HG03575 (cell line): ENCODE measurements around the gene BCAS3.
"Not testable (repeated sequence)": the region's sequence is repeated elsewhere in the genome, so short reads cannot be mapped to it uniquely, and the experiment has no call there.

Experiments used
- ATAC-seq: cut with Tn5 transposase; IDR thresholded peaks from one replicate; pipeline ENCODE4 v1.9.1; 2021; ENCODE audit not compliant: unreplicated experiment, insufficient number of reproducible peaks, low FRiP score; ENCODE audit errors: extremely low read depth

The BCAS3 gene

DNA sequence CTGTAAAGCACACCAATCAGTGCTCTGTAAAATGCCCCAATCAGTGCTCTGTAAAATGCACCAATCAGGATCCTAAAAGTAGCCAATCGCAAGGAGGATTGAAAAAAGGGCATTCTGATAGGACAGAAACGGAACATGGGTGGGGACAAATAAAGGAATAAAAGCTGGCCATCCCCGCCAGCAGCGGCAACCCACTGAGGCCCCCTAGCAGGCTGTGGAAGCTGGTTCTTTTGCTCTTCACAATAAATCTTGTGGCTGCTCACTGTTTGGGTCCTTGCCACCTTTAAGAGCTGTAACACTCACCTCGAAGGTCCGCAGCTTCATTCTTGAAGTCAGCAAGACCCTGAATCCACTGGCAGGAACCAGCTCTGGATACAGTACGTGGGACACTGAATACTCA, 559.6 kb downstream of the BCAS3 start:
- ATAC-seq: no peak

DNA sequence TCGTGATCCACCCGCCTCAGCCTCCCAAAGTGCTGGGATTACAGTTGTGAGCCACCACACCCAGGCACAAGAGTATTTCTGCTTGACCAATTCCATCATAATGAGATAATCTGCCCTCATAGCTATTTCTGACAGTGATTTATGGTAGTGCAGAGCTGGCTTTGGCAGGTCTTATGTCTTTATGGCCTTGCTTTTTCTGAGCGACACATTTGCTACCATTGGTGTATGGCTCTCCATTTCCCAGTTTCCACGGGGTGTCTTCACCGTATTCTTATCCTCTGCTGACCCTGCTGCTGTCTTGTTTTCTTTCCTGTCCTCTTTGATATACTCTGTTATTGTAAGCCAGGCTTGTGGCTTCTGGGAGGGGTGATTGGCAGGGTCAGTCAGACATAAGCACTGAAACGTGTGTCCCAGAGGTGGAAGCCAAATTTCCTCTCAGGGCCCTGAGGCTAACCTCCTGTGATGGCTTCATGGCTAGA, 560.8 kb downstream of the BCAS3 start:
- ATAC-seq: no peak

DNA sequence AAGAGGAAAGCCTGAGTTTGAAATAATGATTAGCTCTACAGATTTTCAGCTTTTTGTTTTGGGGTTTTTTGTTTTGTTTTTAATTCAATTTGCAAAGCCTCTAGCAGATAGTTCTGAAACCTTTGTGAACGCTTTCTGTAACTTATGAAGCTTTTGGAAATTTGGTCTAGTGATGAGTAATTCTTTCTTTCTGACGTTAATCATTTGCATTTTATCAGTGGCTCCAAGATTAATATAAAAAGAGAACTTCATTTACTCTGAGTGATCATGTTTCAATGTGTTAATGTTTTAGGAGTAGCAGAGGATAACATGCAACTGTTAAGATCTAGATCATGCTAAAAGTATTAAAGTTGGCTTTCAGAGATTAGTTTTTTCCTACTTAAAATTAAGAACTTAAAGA, 561.7 kb downstream of the BCAS3 start:
- ATAC-seq: no peak

DNA sequence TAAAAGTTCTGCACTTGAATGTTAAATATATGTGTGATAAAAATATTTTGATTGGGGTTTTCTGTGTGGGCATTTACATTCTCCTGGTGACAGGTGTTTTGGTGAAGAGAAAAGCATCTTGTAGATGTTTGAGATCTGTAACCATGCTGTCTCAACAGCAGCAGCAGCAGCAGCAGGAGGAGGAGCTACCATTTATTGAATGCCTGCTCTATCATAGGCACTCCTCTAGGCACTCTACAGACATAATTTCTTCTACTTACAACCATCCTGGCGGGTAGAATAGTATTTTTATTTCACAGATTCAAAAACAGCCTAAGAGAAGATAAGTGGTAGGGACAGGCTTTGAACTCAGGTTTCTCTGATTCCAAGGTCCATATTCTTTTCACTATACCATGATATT, 562.3 kb downstream of the BCAS3 start:
- ATAC-seq: no peak

DNA sequence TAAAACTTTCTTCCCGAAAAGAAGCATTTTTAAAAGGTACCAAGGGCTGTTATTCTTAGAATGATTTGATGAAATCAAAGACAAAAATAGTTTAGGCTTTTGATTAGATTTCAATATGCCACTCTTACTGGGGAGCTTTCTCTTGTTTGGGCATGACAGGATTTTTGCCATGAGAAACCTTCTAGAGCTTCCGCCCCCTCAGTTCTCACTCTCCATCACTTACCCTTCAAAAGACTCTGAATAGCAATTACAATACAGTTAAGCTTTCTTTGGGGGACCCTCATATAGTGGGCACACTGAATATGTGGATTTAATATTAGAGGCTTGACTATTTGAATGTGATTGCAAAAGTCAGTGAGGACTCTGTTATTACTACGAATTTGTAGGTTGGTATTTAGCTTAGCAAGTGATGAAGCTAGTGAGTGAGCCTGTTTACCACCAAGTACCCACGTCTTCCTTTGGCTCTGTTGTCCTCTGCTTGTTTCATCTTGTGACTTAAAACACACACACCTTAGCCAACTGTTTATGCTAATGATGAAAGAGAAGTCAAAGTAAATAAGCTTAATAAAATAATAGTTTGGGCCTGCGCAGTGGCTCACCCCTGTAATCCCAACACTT, 563.3 kb downstream of the BCAS3 start:
- no peak for ATAC-seq

DNA sequence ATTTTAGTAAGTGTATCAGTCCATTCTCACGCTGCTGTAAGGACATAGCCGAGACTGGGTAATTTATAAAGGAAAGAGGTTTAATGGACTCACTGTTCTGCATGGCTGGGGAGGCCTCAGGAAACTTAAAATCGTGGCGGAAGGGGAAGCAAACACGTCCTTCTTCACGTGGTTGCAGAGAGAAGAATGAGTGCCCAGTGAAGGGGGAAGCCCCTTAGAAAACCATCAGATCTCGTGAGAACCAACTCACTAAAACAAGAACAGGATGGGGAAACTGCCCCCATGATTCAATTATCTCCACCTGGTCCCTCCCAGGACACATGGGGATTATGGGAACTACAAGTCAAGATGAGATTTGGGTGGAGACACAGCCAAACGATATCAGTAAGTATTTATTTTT, 567.3 kb downstream of the BCAS3 start:
- ATAC-seq: not testable (repeated sequence)

DNA sequence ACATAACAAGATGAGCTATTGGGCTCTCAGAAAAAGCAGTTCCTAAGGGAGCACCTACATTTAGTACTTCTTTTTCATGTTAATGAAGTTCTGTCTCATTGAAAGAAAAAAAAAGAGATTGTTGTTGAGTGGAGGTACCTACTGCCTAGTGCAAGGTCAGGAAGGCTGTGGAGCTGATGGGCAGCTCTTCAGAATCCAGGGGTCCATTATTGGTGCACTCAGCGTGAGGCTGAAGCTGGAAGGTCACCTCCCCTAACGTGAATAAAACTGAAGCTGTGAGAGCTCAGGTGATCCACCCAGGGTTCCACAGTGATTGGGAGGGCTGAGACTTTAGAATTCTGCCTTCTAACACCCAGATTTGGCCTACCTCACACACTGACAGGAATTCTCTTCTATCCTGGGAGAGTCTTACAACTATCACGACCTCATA, 568.1 kb downstream of the BCAS3 start:
- no peak for ATAC-seq

DNA sequence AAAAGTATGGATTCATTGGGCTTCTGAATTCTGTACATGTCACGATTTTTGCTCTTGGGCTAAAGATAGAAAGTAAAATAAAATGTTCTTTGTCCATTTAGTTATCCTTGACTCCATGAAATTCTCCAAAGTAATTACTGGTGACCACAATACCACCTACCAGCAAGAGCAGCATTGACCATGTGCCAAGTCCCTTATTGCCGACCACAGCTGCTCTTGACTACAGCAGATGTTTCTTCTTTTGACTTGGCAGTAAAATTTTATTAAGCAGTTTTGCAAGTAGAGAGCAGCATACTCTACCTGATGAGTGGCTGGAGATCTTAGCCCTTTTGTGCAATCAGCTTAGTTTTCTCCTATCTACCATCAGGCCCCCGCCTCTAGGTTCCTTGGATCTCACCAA, 569.8 kb downstream of the BCAS3 start:
- ATAC-seq: no peak

DNA sequence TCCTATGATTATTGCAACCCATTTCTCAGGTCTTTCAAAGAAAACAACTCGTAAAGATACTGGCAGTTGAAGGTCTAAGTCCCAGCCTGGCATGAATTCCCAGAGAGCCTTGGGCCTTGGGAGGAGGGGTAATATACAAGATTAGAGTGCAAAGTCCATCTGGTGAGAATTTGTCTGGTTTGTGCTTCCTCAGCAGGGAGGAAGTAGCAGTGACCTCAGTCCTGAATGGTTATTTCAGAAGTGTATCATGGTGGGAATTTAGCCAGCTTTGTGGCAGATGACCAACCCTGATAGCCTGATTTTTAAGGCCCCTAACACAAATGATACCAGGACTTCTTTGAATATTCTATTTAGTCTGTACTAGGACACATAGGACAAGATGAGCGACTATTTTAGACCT, 570.7 kb downstream of the BCAS3 start:
- ATAC-seq: no peak

DNA sequence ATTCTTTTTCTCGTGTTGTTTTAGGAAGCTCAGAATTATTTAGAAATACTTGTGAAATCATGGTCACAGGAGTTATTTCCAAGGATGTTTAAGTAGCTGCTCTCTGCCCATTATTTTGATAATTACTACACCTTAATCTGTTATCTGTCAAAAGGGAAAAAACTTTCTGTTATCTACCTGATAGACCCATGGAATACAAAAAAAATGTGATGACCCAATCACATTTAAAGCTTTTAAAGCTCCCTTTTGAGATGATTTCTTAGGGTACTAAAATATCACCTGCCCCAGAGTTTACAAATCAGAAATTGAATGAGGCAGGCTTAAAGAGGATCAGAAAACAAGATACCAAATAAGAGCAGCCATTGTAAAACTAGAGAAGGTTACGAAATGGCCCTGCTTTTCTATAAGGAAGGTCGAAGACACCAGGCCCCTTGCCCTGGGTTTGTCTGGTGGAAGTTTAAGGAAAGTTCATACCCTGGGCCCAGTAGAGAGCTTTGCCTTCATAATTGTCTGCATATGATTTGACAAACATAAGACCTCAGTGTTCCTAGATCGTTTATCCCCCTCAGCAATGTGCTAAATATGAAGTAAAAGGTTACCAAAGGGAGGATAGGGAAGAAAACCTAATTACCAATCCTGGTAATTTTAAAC, 572.1 kb downstream of the BCAS3 start:
- ATAC-seq: no peak

DNA sequence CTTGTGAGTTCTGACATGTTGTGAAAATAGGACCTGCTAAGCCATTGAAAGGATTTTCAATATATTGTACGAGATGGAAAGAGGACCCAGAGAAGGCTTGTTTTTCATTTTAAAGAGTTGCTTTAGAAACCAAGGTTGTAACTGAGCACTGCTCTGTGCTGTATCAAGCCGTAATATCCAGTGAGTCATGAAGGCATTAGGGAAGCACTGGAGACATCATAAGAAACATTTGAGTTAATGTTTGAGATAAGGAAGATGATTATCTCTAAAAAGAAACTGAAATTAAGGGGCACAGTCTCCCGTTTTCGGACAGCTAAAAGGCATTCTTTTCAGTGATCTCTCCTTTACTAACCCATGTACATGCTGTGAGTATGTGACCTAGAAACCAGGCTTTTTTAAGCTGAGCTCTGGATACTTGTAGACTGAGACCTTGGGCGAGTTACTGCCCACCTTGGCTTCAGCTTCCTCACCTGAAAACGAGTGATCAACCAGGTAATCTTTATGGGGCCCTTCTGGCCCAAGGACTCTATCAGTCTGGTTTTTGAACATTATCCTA, 572.8 kb downstream of the BCAS3 start:
- ATAC-seq: no peak

DNA sequence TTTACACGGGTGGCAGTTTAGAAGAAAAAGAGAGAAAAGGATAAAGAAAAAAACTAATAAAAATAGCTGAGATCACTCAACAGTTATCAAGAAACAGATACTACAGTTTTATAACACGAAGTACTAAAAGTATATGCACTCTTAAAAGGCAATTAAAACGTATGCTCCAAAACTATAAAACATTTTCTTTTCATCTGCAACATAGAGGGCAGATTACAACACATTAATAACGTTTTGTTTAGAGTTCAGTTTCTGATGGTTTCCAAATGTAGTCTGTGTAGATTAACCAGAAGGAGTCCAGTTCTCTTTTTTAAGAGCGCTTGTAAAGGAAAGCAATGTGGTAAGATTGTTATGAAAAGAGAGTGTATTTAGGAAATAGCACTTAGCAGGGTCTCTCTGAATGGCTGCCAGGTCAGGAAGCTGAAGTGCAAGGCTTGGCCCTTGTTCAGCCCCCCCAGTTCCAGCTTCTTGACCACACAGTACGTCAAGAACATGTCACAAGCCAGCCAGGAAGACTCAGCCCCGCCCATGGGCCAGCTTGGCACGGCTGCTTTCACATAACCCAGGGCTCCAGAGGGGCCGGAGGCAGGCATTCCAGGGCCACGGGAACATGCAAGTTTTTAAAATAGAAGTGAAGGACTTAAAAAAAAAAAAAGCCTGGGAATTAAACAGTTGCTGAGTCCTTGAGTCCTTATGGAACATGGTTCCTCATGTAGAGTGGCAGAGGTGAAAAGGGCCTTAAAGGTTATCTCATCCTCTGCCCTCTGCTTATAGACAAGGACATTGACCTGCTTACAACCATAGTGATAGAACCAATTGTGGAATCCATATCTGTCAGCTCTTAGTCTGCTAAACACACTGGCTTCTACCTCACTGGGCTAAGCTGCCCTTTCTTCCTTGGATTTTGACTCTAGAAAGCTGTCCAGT, 574.6 kb downstream of the BCAS3 start:
- no peak for ATAC-seq

DNA sequence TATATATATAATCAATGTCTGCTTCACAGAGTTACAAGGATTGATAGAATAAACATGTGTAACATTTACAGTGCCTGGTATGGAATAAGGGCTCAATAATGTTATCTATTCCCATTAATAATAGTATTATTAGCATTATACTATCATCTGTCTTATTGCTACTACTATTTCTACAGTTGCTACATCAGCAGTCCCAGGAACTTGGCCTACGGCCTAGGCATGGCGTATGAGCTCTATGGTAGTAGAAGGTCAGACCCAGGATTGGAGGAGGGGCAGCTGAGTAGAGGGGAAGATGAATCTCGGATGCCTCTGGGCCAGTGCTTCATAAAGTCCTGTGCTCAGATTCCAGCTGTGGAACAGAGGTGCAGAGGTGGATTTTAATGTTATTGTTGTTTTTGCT, 575.7 kb downstream of the BCAS3 start:
- no peak for ATAC-seq

DNA sequence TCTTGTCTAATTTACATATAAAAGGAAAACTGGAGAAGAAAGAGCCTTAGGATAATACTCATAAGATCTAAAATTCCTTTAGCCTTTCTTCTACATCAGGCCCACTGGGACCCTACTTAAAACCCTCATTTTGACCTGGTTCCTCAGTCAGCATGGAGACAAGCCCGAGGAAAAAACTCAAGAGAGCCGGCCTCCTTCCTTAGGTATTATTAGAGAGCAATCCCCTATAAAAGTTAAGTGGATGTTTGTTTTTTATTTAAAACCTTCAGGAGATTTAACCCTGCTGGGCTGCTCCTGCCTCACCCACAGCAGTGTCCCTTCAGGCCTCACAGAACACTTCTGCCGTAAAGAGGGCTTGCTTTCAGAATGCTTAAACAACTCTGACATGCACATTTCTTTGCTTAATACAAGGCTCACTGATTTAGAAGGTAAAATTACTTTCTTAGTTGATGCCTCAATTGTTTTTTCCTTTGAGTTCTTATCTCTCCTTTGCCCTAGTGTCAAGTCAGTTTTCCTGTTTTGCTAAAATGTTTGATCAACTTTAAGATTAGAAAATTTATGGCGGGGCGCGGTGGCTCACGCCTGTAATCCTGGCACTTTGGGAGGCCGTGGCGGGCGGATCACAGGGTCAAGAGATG, 576.4 kb downstream of the BCAS3 start:
- no peak for ATAC-seq

DNA sequence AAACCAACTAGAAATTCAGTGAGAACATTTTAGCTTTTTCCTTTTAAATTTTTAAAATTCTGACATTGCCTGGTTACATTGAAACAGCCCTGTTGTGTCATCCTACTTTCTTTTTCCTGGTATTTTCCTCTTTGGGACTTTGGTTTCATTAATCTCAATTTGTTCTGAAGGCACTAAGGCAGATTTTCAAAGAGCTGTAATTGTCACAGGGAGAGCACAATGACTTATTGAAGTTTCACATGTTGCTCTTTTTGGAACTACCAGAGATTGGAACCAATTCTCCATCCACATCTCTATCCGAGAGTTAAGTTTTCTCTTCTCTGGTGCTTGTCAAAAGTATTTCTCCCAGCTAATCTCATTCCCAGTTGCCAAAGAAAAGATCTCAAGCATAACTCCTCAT, 577.3 kb downstream of the BCAS3 start:
- no peak for ATAC-seq

DNA sequence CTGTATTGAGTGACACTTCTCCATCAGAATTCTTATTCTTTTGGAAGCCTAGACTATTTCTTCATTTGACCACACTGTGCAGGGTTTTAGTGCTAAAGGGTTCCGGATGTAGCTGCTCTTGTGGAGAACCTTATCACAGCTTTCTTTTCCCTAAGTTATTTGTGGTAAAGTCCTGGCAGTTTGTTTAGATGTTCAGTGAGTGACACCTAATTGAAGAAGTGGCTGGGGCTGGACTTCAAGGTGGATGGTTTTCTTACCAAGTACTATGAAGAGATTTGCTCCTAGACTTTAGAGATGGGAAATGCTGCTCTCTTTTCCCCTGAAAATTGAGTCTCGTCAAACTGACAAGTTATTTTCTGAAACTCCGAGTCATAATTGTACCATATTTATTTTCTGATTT, 578.0 kb downstream of the BCAS3 start:
- no peak for ATAC-seq

DNA sequence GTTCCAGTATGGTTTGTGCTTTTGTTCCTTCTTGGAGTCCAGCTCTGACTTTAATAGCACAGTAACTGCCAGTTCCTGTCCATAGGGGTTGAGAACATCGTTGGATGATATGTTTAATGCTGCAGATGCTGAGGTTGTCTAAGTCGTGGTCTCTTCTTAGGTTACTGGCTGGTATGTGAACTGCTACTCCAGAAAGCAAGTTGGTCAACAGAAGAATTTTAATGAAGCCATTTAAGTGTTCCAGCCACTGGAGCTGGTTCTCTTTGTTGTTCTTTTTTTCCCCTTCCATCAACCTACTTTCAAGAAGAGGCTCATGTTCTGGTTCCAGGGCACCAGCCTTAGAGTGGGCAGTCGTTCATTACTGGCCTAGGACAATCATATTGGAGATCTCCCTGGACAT, 581.7 kb downstream of the BCAS3 start:
- ATAC-seq: no peak

DNA sequence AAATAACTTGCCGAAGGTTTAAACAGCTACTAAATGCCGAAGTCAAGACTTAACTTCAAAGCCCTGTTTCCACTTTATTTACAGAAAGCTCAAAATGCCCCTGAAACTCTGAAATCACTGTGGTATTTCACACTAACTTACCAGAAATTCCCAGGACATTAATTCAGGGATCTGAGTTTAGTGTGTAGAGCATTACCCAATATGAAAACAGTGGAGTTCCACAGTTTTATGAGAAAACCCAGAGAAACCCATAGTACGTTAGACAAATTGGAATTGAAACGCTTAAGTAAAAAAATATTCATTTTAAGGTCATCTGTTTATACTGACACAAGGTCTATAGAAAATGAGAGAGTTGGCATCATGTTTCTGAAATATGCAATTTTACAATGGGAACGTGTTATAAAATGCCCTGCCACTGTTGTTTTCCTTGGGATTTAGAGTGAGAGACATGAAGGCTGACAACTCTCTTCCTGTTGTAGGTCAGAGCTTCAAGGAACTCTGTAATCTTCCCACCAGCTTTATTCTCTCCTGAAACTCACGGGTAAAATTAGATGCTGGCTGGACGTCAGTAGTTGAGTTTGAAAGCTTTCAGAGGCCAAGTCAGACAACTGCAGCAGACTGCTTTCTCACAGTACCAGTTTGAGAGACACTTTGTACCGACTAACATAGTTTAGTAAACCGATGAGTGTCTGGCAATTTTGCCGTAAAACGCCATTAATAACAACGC, 582.6 kb downstream of the BCAS3 start:
- no peak for ATAC-seq
